ENCODE measurements around the gene CNNM2. TPM values are rescaled to one million over a fixed set of nuclear protein-coding genes. Genes with fewer than 3 reads are reported as not detected.
"Not testable (repeated sequence)": the region's sequence is repeated elsewhere in the genome, so short reads cannot be mapped to it uniquely, and the experiment has no call there.

The CNNM2 gene
- total and polyA plus RNA-seq, 8 donors, result 0.76 to 45.5 (median 6.3) TPM

DNA sequence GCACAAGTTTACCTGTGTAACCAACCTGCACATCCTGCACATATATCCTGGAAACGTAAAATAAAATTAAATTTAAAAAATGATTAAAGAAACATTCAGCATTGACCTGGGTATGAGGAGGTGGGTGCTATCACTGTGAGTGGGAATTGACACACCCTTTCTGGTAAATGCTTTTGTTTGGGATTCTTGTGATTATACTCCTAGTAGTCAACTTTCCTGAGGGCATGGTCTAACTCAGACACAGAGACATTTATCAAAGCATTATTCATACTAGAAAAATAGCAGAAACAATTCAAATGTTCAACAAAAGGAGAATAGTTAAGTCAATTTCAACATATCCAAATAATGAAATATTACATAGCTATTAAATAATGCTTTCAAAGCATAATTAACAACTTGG, 44.2 kb downstream of the CNNM2 start:
- Histone ChIP-seq H3K4me3 (no peak overlapping the region), H3K27me3 (no peaks in the 10 kb centered on the region), H3K36me3 (no peaks in the 10 kb centered on the region), H3K4me1 (peaks cover 0 to 11% (median 2%) of the 10 kb centered on the region in 4 donors), H3K27ac (no peak overlapping the region), H3K9me3 (no peaks in the 10 kb centered on the region)
- intact Hi-C loops (cut with DNase I; ENCODE audit: low total_unique reads), result no loop called here
- no peak for DNase-seq
- TF ChIP-seq POLR2A (IDR thresholded peaks at IDR 0.05) (no peak), EP300 (IDR thresholded peaks at IDR 0.05) (no peak)
- TF ChIP-seq, protein P1, sequence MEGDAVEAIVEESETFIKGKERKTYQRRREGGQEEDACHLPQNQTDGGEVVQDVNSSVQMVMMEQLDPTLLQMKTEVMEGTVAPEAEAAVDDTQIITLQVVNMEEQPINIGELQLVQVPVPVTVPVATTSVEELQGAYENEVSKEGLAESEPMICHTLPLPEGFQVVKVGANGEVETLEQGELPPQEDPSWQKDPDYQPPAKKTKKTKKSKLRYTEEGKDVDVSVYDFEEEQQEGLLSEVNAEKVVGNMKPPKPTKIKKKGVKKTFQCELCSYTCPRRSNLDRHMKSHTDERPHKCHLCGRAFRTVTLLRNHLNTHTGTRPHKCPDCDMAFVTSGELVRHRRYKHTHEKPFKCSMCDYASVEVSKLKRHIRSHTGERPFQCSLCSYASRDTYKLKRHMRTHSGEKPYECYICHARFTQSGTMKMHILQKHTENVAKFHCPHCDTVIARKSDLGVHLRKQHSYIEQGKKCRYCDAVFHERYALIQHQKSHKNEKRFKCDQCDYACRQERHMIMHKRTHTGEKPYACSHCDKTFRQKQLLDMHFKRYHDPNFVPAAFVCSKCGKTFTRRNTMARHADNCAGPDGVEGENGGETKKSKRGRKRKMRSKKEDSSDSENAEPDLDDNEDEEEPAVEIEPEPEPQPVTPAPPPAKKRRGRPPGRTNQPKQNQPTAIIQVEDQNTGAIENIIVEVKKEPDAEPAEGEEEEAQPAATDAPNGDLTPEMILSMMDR (IDR thresholded peaks at IDR 0.05), result no peak
- 67 to 95% (median 85%) methylated on average over 1 of the region's 1 CpG for WGBS, 5 donors

GRCh38 chr10:102962951-102963755, 45.1 kb downstream of the CNNM2 start:
- Histone ChIP-seq H3K9me3 (no peaks in the 10 kb centered on the region), H3K36me3 (no peaks in the 10 kb centered on the region), H3K4me3 (no peak overlapping the region), H3K27me3 (no peaks in the 10 kb centered on the region), H3K27ac (no peak overlapping the region), H3K4me1 (peaks cover 0 to 11% (median 2%) of the 10 kb centered on the region in 4 donors)
- intact Hi-C loops (cut with DNase I; ENCODE audit: low total_unique reads), result no loop called here
- no peak for DNase-seq
- TF ChIP-seq EP300 (IDR thresholded peaks at IDR 0.05) (no peak), POLR2A (IDR thresholded peaks at IDR 0.05) (no peak)
- TF ChIP-seq, protein P1 (IDR thresholded peaks at IDR 0.05), result no peak
- 51 to 68% (median 54%) methylated on average over 6 of the region's 6 CpGs for WGBS, 5 donors

- no peak for DNase-seq
- peaks cover 0 to 11% (median 2%) of the 10 kb centered on the region in 4 donors for H3K4me1 ChIP-seq
- no peaks in the 10 kb centered on the region for H3K36me3 ChIP-seq
- WGBS, 5 donors, result 52 to 76% (median 69%) methylated on average over 2 of the region's 2 CpGs
- intact Hi-C loops (cut with DNase I; ENCODE audit: low total_unique reads), result no loop called here
- H3K27ac ChIP-seq, result no peak overlapping the region
- no peak overlapping the region for H3K4me3 ChIP-seq
- H3K27me3 ChIP-seq, result no peaks in the 10 kb centered on the region
- no peaks in the 10 kb centered on the region for H3K9me3 ChIP-seq
- TF ChIP-seq POLR2AphosphoS5 (IDR thresholded peaks at IDR 0.05), result no peak
- TF ChIP-seq, protein P1 (IDR thresholded peaks at IDR 0.05), result no peak
Measured at GRCh38 chr10:102963756-102964025, 45.6 kb downstream of the CNNM2 start.

- H3K36me3 ChIP-seq; intact Hi-C loops (cut with DNase I; ENCODE audit: low total_unique reads); H3K9me3 ChIP-seq; DNase-seq; H3K4me3 ChIP-seq; H3K27ac ChIP-seq; H3K27me3 ChIP-seq: not testable (repeated sequence)
- peaks cover 0 to 11% (median 2%) of the 10 kb centered on the region in 4 donors for H3K4me1 ChIP-seq
- WGBS, 5 donors, result 89 to 98% (median 93%) methylated on average over 2 of the region's 2 CpGs
Measured at GRCh38 chr10:102964064-102964463, 46.0 kb downstream of the CNNM2 start.

DNA sequence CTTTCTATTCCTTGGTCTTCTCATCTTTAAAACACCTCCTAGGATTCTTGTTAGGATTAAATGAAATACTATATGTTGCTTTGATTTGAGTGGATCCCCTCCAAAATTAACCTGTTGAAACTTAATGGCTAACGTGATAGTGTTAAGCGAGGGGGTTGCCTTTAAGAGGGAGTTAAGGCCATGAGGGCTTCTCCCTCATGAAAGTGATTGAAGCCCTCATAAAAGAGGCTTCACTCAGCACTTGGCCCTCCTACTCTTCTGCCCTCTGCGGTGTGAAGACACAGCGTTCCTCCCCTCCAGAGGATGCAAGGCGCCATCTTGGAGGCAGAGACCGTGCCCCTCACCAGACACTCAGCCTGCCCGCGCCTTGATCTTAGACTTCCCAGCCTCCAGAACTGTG, 46.6 kb downstream of the CNNM2 start:
- DNase-seq, result no peak
- Histone ChIP-seq H3K27ac (no peak overlapping the region), H3K4me3 (no peak overlapping the region), H3K4me1 (peaks cover 0 to 11% (median 2%) of the 10 kb centered on the region in 4 donors), H3K36me3 (no peaks in the 10 kb centered on the region), H3K27me3 (no peaks in the 10 kb centered on the region), H3K9me3 (no peaks in the 10 kb centered on the region)
- 94 to 98% (median 95%) methylated on average over 8 of the region's 8 CpGs for WGBS, 5 donors
- TF ChIP-seq POLR2A (IDR thresholded peaks at IDR 0.05) (no peak), EP300 (IDR thresholded peaks at IDR 0.05) (no peak), POLR2AphosphoS5 (IDR thresholded peaks at IDR 0.05) (no peak)
- TF ChIP-seq, protein P1 (IDR thresholded peaks at IDR 0.05), result no peak
- intact Hi-C loops (cut with DNase I; ENCODE audit: low total_unique reads), result no loop called here
